ENCODE results near the gene PDIA5.

PDIA5 gene

DNA sequence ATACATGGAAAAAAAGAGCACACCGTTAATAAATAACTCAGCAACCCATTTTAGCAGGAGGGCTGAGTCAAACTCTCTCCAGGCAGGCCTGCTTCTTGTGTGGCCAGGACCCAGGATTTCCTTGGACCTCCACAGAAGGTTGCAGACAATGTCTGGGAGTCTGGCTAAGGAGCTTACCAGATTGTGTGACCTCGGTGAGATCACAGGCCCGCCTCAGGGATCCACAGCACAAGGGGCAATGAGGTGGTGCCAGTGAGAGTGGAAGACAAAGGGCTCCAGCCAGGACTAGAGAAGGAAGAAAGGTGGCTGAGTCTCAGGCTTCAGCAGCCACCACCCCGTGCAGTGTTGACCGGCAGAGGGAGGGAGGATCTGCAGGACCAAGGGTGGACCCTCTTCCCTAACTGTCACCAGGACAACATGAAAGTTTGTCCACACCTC lies 102.7 kb downstream of the PDIA5 start:
- no peak for DNase-seq (ENCODE audit: low read depth)

DNA sequence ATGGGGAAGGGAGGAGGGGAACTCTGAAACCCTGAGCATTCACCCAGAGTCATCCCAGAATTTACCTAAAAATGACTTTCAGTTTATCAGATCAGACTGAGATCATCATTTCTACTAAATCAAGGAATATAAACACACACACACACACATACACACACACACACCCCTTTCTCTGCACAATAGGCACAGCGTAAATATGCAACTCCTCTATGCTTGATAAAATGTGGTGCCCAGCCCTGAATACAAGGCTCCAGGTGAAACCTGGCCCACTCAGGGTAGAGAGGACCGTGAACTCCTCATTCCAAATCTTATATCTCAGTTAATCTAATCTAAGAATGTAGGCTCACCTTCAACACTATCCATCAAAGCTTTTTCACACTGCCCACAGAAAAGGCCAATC lies 103.1 kb downstream of the PDIA5 start:
- DNase-seq (ENCODE audit: low read depth) = no peak

DNA sequence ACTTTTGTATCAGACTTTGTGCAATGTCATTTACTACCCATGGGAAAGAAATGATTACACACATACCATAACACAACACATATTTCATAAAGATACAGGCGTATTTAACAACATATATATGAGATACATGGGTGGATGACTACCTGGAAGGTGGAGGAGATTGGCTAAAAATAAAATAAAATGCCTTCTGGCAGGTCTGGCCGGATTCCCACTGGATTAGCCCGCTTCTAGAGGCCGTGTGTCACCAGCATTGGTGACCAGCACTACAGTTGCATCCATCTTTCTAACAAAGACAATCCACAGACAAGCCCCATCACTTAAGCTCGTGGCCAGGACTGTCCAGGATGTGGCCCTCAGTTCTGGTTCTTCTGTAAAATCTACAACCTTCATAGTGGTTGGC lies 114.0 kb downstream of the PDIA5 start:
- DNase-seq (ENCODE audit: low read depth) = no peak

DNA sequence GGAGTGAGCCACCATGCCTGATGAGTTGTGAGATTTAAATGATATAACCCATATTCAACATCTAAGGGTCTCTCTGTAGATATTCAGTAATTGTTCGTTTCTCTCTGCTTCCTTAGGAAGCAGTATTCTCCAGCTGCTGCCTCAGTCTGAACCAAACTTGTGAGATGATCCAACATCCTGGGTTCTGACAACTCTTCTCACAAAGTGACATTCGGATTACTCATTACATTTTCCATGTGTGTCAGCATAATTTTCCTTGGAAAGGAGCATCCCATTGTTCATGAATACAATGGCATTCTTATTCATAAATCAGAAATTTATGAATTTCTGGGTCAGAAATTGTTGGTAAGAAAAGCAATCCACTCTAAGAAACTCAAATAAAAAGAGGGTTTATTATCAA lies 119.9 kb downstream of the PDIA5 start:
- DNase-seq (ENCODE audit: low read depth) = no peak

DNA sequence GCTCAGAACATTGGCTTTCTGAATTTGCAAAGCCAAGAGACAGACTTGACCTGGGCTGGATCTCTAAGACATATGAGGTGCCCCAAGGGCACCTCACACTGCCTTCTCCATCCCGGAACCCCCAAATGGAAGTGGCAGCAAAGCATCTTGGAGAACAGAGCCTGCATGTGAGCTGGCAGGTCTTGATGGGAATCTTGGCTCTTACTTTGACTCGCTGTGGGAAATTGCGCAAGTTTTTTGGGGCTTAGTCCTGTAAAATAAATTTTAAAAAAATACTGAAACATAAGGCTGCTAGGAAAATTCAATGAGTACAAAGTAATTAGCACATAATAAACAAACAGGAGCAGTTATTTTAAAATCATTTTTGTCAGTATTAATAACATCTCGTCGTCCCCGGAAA lies 121.2 kb downstream of the PDIA5 start:
- DNase-seq (ENCODE audit: low read depth) = no peak

DNA sequence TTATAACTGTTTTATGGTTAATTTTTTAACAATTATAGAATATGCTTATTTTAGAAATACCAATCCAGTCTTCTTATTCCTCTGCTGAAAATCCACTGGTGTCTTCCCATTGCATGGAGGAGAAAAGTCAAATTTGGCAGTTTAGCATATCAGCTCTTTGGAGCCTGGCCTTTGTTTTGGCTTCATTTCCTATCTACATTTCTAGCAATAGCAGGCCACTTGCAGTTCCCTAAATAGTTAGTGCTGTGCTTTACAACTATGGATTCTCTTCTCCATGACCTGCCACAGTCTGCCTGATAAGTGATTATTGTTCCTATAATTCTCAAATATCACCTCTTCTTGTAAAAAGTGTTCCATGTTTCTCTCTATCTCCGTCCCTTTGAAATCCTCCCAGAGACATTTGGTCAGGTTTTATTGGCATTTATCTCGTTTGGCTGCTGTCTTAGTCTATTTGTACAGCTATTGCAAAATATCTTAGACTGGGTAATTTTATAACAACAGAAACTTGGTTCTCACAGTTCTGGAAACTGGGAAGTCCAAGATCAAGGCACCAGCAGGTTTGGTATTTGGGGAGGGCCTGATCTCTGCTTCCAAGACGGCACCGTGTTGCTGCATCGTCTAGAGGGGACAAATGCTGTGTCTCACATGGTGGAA lies 126.8 kb downstream of the PDIA5 start:
- no peak for DNase-seq (ENCODE audit: low read depth)

DNA sequence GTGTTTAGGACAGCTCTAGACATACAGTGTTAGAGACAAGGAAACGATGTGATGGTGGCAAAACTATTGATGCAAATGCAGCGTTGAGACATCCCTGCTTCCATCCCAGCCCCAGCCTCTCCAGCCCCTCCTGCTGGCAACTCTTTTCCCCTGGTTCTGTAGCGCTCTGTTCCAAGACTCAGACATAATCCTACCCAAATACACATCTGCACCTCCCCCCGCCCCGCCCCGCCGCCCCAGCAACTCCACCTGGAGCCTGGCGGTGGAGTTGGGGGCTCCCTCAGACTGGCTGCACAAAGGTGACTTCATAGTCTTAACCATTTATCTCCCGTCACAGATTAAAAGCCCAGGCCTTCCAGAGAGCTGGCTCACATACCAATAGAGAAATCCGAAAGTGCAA lies 127.7 kb downstream of the PDIA5 start:
- no peak for DNase-seq (ENCODE audit: low read depth)

DNA sequence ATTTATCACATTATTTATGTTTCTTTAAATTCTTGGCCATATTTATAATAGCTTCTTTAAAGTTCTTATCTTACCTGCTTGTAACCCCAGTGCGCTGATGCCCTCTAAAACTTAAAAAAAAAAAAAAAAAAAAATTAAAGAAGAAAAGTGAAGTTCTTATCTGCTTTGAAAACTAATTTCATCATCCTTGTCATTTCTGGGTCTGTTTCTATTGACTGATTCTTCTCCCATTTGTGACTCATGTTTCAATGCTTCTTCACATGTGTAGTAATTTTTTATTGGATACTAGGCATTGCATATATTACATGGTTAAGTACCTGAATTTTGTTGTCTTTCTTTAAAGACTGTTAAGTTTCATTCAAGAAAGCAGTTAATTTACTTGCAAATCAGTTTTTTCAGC lies 131.5 kb downstream of the PDIA5 start:
- no peak for DNase-seq (ENCODE audit: low read depth)

DNA sequence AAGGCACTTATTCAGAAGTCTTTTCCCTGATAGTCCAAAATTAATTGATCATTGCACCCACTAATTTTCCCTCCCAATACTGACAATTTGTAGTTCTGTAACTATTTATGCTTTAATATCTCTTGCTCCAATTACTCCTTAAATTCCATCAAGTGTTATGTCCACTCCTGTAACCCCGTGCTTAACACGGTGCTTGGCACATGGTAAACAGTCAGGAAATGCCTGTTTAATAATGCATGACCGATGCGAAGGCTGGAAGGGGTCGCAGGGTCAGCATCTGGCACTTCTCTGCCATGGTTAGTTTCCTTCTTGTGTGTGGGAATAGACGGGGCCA lies 134.4 kb downstream of the PDIA5 start:
- no peak for DNase-seq (ENCODE audit: low read depth)

DNA sequence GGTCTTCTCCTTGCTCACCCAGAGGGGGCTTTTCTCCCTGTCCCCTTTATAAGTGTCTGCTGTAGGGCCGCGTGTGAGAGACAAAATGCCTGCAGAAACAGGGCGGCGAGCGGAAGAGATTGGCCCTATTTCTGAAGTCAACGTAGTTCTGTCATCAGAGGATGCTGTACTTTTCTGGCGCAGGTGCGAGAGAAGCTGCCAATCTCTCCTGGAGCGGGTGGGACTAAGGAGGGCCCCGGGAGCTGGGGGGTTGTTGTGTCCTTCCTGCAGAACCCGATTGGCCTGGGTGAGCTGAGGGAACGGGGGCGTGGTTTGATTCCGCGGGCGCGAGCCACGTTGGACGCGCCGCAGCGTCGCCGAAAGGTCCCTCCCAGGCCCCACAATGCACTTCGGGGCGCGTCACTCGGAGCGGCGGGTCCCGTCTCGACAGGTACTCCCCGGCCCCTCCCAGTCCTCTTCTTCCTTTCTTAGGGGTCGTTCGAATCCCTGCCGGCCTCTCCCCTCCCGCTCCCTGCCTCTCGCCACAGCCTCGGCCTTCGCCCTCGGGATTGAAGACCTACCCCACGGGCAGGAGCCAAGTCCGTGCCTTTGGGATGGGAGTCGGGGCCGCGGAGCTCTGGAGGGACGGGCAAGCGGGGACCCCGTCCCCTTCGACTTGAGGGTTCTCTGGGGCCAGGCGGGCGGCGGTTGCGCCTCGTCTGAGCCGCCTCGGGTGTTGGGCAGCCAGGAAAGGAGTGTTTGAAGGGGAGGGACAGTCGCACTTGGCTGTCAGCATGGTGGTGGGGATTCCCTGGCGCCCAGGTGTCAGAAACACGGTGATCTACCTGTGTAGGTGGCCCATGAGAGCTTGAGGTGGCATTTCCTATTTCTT lies 135.0 kb downstream of the PDIA5 start, which contains the start of gene SEC22A:
TSS of gene SEC22A (plus strand) at position 387 of the 871 bp plus-strand sequence. CDS start 7,275 bp downstream, outside the sequence.
- DNase-seq (ENCODE audit: low read depth) = peak; percentile 67

DNA sequence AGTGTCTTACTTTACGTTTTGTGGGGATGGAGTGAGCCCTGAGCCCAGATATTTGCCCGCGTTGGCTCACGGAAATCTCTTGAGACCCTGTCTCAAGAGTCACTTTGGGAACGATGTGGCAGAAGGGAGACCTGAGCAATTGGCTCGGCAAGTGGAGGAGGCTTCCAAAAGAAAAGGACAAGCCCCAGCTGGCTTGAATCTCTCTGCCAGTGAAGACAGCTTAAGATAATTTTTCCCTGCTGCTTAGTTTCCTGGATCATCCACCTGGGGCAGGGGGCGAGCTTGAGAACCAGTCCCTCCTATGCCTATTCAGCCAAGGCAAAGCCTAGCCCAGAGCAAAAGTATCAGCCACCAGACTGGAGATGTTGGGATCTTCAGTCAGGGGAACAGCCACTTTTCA lies 135.6 kb downstream of the PDIA5 start:
- DNase-seq (ENCODE audit: low read depth) = no peak
